IMR-90 (cell line): ENCODE measurements around the gene METTL2B. TPM values are rescaled to one million over a fixed set of nuclear protein-coding genes. Genes with fewer than 3 reads are reported as not detected.

Experiments
- ATAC-seq: fragments of 200-7000 bp; cut with Tn5 transposase; 2 replicates; pipeline ENCODE4 v1.9.1; 2020; ENCODE audit warnings: low read depth, mild to moderate bottlenecking, moderate library complexity
- BruUV-seq: library from RNA; stranded (reverse); fragments of 400-500 nt; replicated peaks from 2 replicates; lab custom pipeline; 2021; lab: Mats Ljungman, UMichigan
- CTCF ChIA-PET: fragments of 300-600 bp; formaldehyde crosslinking; extraction: SDS; loops from one replicate; lab custom pipeline; 2021; ENCODE audit warnings: antibody characterized with exemption; lab: Yijun Ruan, JAX
- POLR2A ChIA-PET: fragments of 300-600 bp; sonication (Branson Sonifier 250); formaldehyde crosslinking; loops from one replicate; lab custom pipeline; 2022; ENCODE audit warnings: antibody characterized with exemption; ENCODE audit not compliant: unreplicated experiment; lab: Charles Lee
- DNase-seq: peaks from one replicate; pipeline ENCODE4 v3.0.0; 2013
- H2AFZ ChIP-seq: replicated peaks from 2 replicates; pipeline ENCODE3; 2013; ENCODE audit warnings: low read length, mild to moderate bottlenecking; ENCODE audit not compliant: poor library complexity
- H2AK5ac ChIP-seq: 2 replicates; pipeline ENCODE4 v1.6.1; 2013; ENCODE audit warnings: low read depth, low read length, inconsistent platforms
- H2AK9ac ChIP-seq: replicated peaks from 2 replicates; pipeline ENCODE3; 2013; ENCODE audit warnings: mild to moderate bottlenecking, low read depth, low read length, moderate library complexity; ENCODE audit not compliant: poor library complexity
- H2BK120ac ChIP-seq: 2 replicates; pipeline ENCODE4 v1.6.1; 2013; ENCODE audit warnings: low read depth, low read length, inconsistent platforms
- H2BK15ac ChIP-seq: 3 replicates; pipeline ENCODE4 v1.6.1; 2013; ENCODE audit warnings: low read depth, low read length, inconsistent platforms
- H2BK20ac ChIP-seq: 2 replicates; pipeline ENCODE4 v1.6.1; 2013; ENCODE audit warnings: low read depth, mild to moderate bottlenecking, inconsistent platforms, low read length, moderate library complexity
- H2BK5ac ChIP-seq: 2 replicates; pipeline ENCODE4 v1.6.1; 2013; ENCODE audit warnings: mild to moderate bottlenecking, low read depth, low read length, inconsistent platforms; ENCODE audit not compliant: poor library complexity, severe bottlenecking
- H3K14ac ChIP-seq: replicated peaks from 2 replicates; pipeline ENCODE4 v1.6.1; 2013; ENCODE audit warnings: low read depth, low read length, inconsistent platforms
- H3K18ac ChIP-seq: 2 replicates; pipeline ENCODE4 v1.6.1; 2013; ENCODE audit warnings: low read depth, low read length, control low read depth
- H3K23ac ChIP-seq: 2 replicates; pipeline ENCODE4 v1.6.1; 2013; ENCODE audit warnings: low read depth, low read length, inconsistent platforms
- H3K27ac ChIP-seq: 2 replicates; pipeline ENCODE4 v1.5.1; 2013; ENCODE audit warnings: mild to moderate bottlenecking, control low read depth, low read length; ENCODE audit not compliant: insufficient read depth
- H3K27me3 ChIP-seq: 2 replicates; pipeline ENCODE4 v1.6.1; 2013; ENCODE audit warnings: low read length; ENCODE audit not compliant: control insufficient read depth, insufficient read depth
- H3K36me3 ChIP-seq: 2 replicates; pipeline ENCODE4 v1.6.1; 2013; ENCODE audit warnings: low read length, mixed read lengths; ENCODE audit not compliant: control insufficient read depth, insufficient read depth
- H3K4ac ChIP-seq: 2 replicates; pipeline ENCODE4 v1.6.1; 2013; ENCODE audit warnings: low read depth, low read length, inconsistent platforms
- H3K4me1 ChIP-seq: 2 replicates; pipeline ENCODE4 v1.6.1; 2013; ENCODE audit warnings: low read length, mixed read lengths; ENCODE audit not compliant: control insufficient read depth, insufficient read depth
- H3K4me2 ChIP-seq: 2 replicates; pipeline ENCODE4 v1.6.1; 2013; ENCODE audit warnings: low read depth, mild to moderate bottlenecking, control low read depth, low read length, moderate library complexity
- H3K4me3 ChIP-seq: 2 replicates; pipeline ENCODE4 v1.5.1; 2013; ENCODE audit warnings: low read depth, mild to moderate bottlenecking, control low read depth, low read length, moderate library complexity; ENCODE audit not compliant: insufficient read depth
- H3K56ac ChIP-seq: 2 replicates; pipeline ENCODE4 v1.6.1; 2013; ENCODE audit warnings: low read length, inconsistent platforms; ENCODE audit not compliant: insufficient read depth; ENCODE audit errors: extremely low read depth
- H3K79me1 ChIP-seq, 2 experiments: 2 replicates each; pipeline ENCODE4 v1.6.1; 2013; ENCODE audit warnings: low read length in 2 of 2, inconsistent platforms in 1 of 2, low read depth in 1 of 2
- H3K9ac ChIP-seq: 2 replicates; pipeline ENCODE4 v1.6.1; 2013; ENCODE audit warnings: low read depth, low read length, control low read depth
- H3K9me1 ChIP-seq: 2 replicates; pipeline ENCODE4 v1.6.1; 2013; ENCODE audit warnings: low read length, inconsistent platforms; ENCODE audit not compliant: insufficient read depth
- H3K9me3 ChIP-seq: 2 replicates; pipeline ENCODE4 v1.6.1; 2013; ENCODE audit warnings: low read length; ENCODE audit not compliant: control insufficient read depth, insufficient read depth
- H4K20me1 ChIP-seq: 2 replicates; pipeline ENCODE4 v1.6.1; 2013; ENCODE audit warnings: low read length, inconsistent platforms; ENCODE audit not compliant: insufficient read depth
- H4K5ac ChIP-seq: 2 replicates; pipeline ENCODE4 v1.6.1; 2013; ENCODE audit warnings: mild to moderate bottlenecking, low read depth, low read length, control low read depth
- H4K8ac ChIP-seq, 2 experiments: 2 replicates each; pipeline ENCODE4 v1.6.1; 2013; ENCODE audit warnings: low read depth in 2 of 2, low read length in 2 of 2, control low read depth in 1 of 2, inconsistent platforms in 1 of 2
- H4K91ac ChIP-seq: 2 replicates; pipeline ENCODE4 v1.6.1; 2013; ENCODE audit warnings: low read depth, low read length, inconsistent platforms; ENCODE audit not compliant: insufficient read depth
- BHLHE40 ChIP-seq: fragments of 150-350 bp; IDR thresholded peaks from 2 replicates; pipeline ENCODE4 v1.6.1; 2016; ENCODE audit warnings: mild to moderate bottlenecking, low read depth, low read length
- CHD1 ChIP-seq: IDR thresholded peaks from 2 replicates; pipeline ENCODE4 v1.6.1; 2012; ENCODE audit warnings: low read depth, low read length, improper control_type of control experiment
- FOS ChIP-seq: fragments of 150-350 bp; IDR thresholded peaks from 2 replicates; pipeline ENCODE4 v1.6.1; 2016; ENCODE audit warnings: low read depth, low read length
- MAFK ChIP-seq: IDR thresholded peaks from 2 replicates; pipeline ENCODE4 v1.6.1; 2012; ENCODE audit warnings: low read depth, low read length, improper control_type of control experiment
- MXI1 ChIP-seq: IDR thresholded peaks from 2 replicates; pipeline ENCODE4 v1.6.1; 2012; ENCODE audit warnings: low read depth, mild to moderate bottlenecking, low read length, moderate library complexity, borderline replicate concordance
- NFE2L2 ChIP-seq: fragments of 150-350 bp; IDR thresholded peaks from 2 replicates; pipeline ENCODE4 v1.6.1; 2016; ENCODE audit warnings: low read depth, mild to moderate bottlenecking, low read length
- POLR2A ChIP-seq: IDR thresholded peaks from 2 replicates; pipeline ENCODE4 v1.6.1; 2012; ENCODE audit warnings: mild to moderate bottlenecking, low read depth, low read length
- RAD21 ChIP-seq: IDR thresholded peaks from 2 replicates; pipeline ENCODE4 v1.6.1; 2012; ENCODE audit warnings: low read length, improper control_type of control experiment
- RCOR1 ChIP-seq: IDR thresholded peaks from 2 replicates; pipeline ENCODE4 v1.6.1; 2012; ENCODE audit warnings: mild to moderate bottlenecking, low read length, improper control_type of control experiment; ENCODE audit not compliant: insufficient replicate concordance
- SMC3 ChIP-seq: fragments of 150-350 bp; IDR thresholded peaks from 2 replicates; pipeline ENCODE4 v1.6.1; 2016; ENCODE audit warnings: low read depth, mild to moderate bottlenecking, antibody characterized with exemption, low read length, moderate library complexity
- whole genome bisulfite sequencing, 2 experiments: methylation state at CpG; one replicate each; pipeline versions ENCODE4 v1.1.5 to v1.1.7; 2013; ENCODE audit warnings: missing lambda C conversion rate in 2 of 2; ENCODE audit not compliant: insufficient read length in 1 of 2; ENCODE audit errors: extremely low coverage in 2 of 2; 5-methylcytosine and 5-hydroxymethylcytosine counted together
- dilution Hi-C: fragments of 300-500 bp; cut with HindIII; formaldehyde crosslinking; loops from one replicate; pipeline ENCODE4 v1.14.3; 2018; ENCODE audit warnings: low sequenced_read_pairs; ENCODE audit not compliant: unreplicated experiment
- in situ Hi-C: fragments of 300-500 bp; cut with MboI; formaldehyde crosslinking; loops from 3 replicates; pipeline ENCODE4 v1.14.3; 2019; ENCODE audit warnings: low sequenced_read_pairs, inconsistent platforms, mixed read lengths
- intact Hi-C: fragments of 100-400 bp; cut with micrococcal nuclease; formaldehyde crosslinking; loops from 2 replicates; pipeline ENCODE4 v1.10.0; 2022
- polyA plus RNA-seq, 3 experiments: library from polyadenylated mRNA; depleted of rRNA; stranded (reverse); fragments of >200 nt; gene quantifications; 2 replicates each; pipeline ENCODE4 v1.2.3, GENCODE V29; 2012; ENCODE audit warnings: low replicate concordance in 1 of 3
- total RNA-seq: library from RNA; depleted of rRNA; stranded (reverse); fragments of >200 nt; gene quantifications from 2 replicates; pipeline ENCODE4 v1.2.3, GENCODE V29; 2012
- TF ChIP-seq, protein P1 (sequence below): fragments of 150-350 bp; IDR thresholded peaks from 2 replicates; pipeline ENCODE4 v1.6.1; 2016; ENCODE audit warnings: low read depth, mild to moderate bottlenecking, low read length, moderate library complexity, borderline replicate concordance

METTL2B gene
- total and polyA plus RNA-seq, 2 of the 4 experiments (the other 2 are of a cell fraction): 18.0 to 34.2 TPM

GRCh38 chr7:128437426-128438332 lies 38.9 kb upstream of the METTL2B start:
- in situ Hi-C loops (no loop called here), intact Hi-C loops (no loop called here), dilution Hi-C loops (no loop called here)
- Histone ChIP-seq H3K9me1 (no peaks in the 10 kb centered on the region), H2BK15ac (no peak overlapping the region), H2AK5ac (no peak overlapping the region), H2BK120ac (no peak overlapping the region), H3K18ac (no peak overlapping the region), H4K5ac (no peak overlapping the region), H3K79me1 (no peaks in the 10 kb centered on the region), H4K20me1 (no peaks in the 10 kb centered on the region), H2AFZ (no peak overlapping the region), H2BK5ac (no peak overlapping the region), H2AK9ac (no peak overlapping the region), H3K9me3 (no peaks in the 10 kb centered on the region), H3K4me3 (no peak overlapping the region), H3K36me3 (no peaks in the 10 kb centered on the region), H3K27me3 (peaks cover 23% of the 10 kb centered on the region), H3K4ac (no peak overlapping the region), H3K4me2 (no peak overlapping the region), H3K9ac (no peak overlapping the region), H3K23ac (no peak overlapping the region), H2BK20ac (no peak overlapping the region), H3K56ac (no peak overlapping the region), H3K14ac (no peak overlapping the region), H3K27ac (no peak overlapping the region), H4K8ac (no peak overlapping the region), H4K91ac (no peak overlapping the region), H3K4me1 (no peaks in the 10 kb centered on the region)
- no peak for DNase-seq
- ChIA-PET CTCF (no interaction called here), POLR2A (no interaction called here)
- TF ChIP-seq CHD1 (no peak), RCOR1 (no peak), FOS (no peak), NFE2L2 (no peak), SMC3 (no peak), MXI1 (no peak), RAD21 (no peak), BHLHE40 (no peak), MAFK (no peak), POLR2A (no peak)
- TF ChIP-seq, protein P1, sequence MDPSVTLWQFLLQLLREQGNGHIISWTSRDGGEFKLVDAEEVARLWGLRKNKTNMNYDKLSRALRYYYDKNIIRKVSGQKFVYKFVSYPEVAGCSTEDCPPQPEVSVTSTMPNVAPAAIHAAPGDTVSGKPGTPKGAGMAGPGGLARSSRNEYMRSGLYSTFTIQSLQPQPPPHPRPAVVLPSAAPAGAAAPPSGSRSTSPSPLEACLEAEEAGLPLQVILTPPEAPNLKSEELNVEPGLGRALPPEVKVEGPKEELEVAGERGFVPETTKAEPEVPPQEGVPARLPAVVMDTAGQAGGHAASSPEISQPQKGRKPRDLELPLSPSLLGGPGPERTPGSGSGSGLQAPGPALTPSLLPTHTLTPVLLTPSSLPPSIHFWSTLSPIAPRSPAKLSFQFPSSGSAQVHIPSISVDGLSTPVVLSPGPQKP: no peak
- BruUV-seq: no TSS peak
- 80% methylated on average over 4 of the region's 8 CpGs; no CpG with 5 or more reads in 1 of the 2 experiments for WGBS, 2 experiments
- ATAC-seq: no peak
